Liver (tissue), 9 donors: ENCODE data around the gene PSG5. TPM values are rescaled to one million over a fixed set of nuclear protein-coding genes. Genes with fewer than 3 reads are reported as not detected.
"Not testable (repeated sequence)": the region's sequence is repeated elsewhere in the genome, so short reads cannot be mapped to it uniquely, and the experiment has no call there.

Experiments used
- DNase-seq: peaks from one replicate; pipeline ENCODE4 v3.0.0-alpha.2; 2017; ENCODE audit warnings: low spot score
- H3K27ac ChIP-seq, 2 donors: one replicate each; pipeline ENCODE4 v1.7.0; 2013; ENCODE audit warnings: inconsistent platforms in 2 of 2, low read length in 2 of 2, control low read depth in 1 of 2, low read depth in 1 of 2, mild to moderate bottlenecking in 1 of 2
- H3K27me3 ChIP-seq, 4 donors: one replicate each; pipeline versions ENCODE4 v1.6.1 to v1.7.0; 2013; ENCODE audit warnings: low read length in 3 of 4, inconsistent platforms in 1 of 4, mild to moderate bottlenecking in 1 of 4, moderate library complexity in 1 of 4; ENCODE audit not compliant: control insufficient read depth in 4 of 4, insufficient read depth in 4 of 4
- H3K36me3 ChIP-seq, 4 donors: one replicate each; pipeline versions ENCODE4 v1.6.1 to v1.7.0; 2013; ENCODE audit warnings: low read length in 3 of 4, mild to moderate bottlenecking in 3 of 4, low read depth in 1 of 4, moderate library complexity in 1 of 4; ENCODE audit not compliant: control insufficient read depth in 4 of 4, insufficient read depth in 3 of 4
- H3K4me1 ChIP-seq, 4 donors: one replicate each; pipeline versions ENCODE4 v1.6.1 to v1.7.0; 2013; ENCODE audit warnings: low read length in 3 of 4, mild to moderate bottlenecking in 3 of 4, moderate library complexity in 1 of 4; ENCODE audit not compliant: control insufficient read depth in 4 of 4, insufficient read depth in 4 of 4
- H3K4me3 ChIP-seq, 3 donors: one replicate each; pipeline versions ENCODE4 v1.6.1 to v1.7.0; 2013; ENCODE audit warnings: low read length in 3 of 3, control low read depth in 1 of 3, low read depth in 1 of 3, mild to moderate bottlenecking in 1 of 3
- H3K9ac ChIP-seq, 2 donors: one replicate each; pipeline ENCODE4 v1.7.0; 2013; ENCODE audit warnings: low read length in 2 of 2, mild to moderate bottlenecking in 2 of 2, moderate library complexity in 2 of 2, control low read depth in 1 of 2, low read depth in 1 of 2
- H3K9me3 ChIP-seq, 4 donors: one replicate each; pipeline versions ENCODE4 v1.6.1 to v1.7.0; 2013; ENCODE audit warnings: low read length in 3 of 4; ENCODE audit not compliant: control insufficient read depth in 4 of 4
- EGR1 ChIP-seq, 2 donors: IDR thresholded peaks; 2 replicates each; pipeline ENCODE4 v1.6.1; 2016 to 2018; ENCODE audit warnings: antibody characterized with exemption in 2 of 2, low read depth in 2 of 2
- FOXA1 ChIP-seq: IDR thresholded peaks from 2 replicates; pipeline ENCODE4 v1.6.1; 2016; ENCODE audit warnings: antibody characterized with exemption
- FOXA2 ChIP-seq: IDR thresholded peaks from 2 replicates; pipeline ENCODE4 v1.6.1; 2016; ENCODE audit warnings: antibody characterized with exemption
- GABPA ChIP-seq, 2 donors: IDR thresholded peaks in 1 of 2; conservative IDR thresholded peaks in 1 of 2; 2 replicates each; pipeline ENCODE4 v1.6.1; 2016; ENCODE audit warnings: antibody characterized with exemption in 2 of 2, mild to moderate bottlenecking in 1 of 2, moderate library complexity in 1 of 2
- HNF4G ChIP-seq: IDR thresholded peaks from 2 replicates; pipeline ENCODE4 v1.6.1; 2016; ENCODE audit warnings: antibody characterized with exemption
- REST ChIP-seq: IDR thresholded peaks from 2 replicates; pipeline ENCODE4 v1.6.1; 2016; ENCODE audit warnings: antibody characterized with exemption, mild to moderate bottlenecking
- SP1 ChIP-seq: IDR thresholded peaks from 2 replicates; pipeline ENCODE4 v1.6.1; 2018; ENCODE audit warnings: antibody characterized with exemption, mild to moderate bottlenecking
- TAF1 ChIP-seq: conservative IDR thresholded peaks from 2 replicates; pipeline ENCODE4 v1.6.1; 2016; ENCODE audit warnings: antibody characterized with exemption, mild to moderate bottlenecking
- WGBS: extraction: QIAGEN DNeasy Blood & Tissue Kit; methylation state at CpG from one replicate; pipeline ENCODE4 v1.1.7; 2013; 5-methylcytosine and 5-hydroxymethylcytosine counted together
- polyA plus RNA-seq, 2 donors: library from polyadenylated mRNA; stranded (reverse) in 1 of 2; unstranded in 1 of 2; fragments of 200-250 nt in 1 of 2; fragments of >200 nt in 1 of 2; fragmentation: Nextera tagmentation in 1 of 2; extraction: Ambion mirVana in 1 of 2; gene quantifications; one replicate each; pipeline versions ENCODE4 v1.2.1 to v1.2.3, GENCODE V29; 2013 to 2015
- total RNA-seq, 2 donors: library from RNA; depleted of rRNA; stranded (reverse); fragments of >200 nt; gene quantifications; one replicate each; pipeline ENCODE4 v1.2.3, GENCODE V29; 2014
- TF ChIP-seq, protein P1 (sequence below): IDR thresholded peaks from 2 replicates; pipeline ENCODE4 v1.6.1; 2016; ENCODE audit warnings: antibody characterized with exemption
- donor health status: healthy.
- donor health status: healthy.
- donor health status: healthy.
- donor health status: healthy.
- donor health status: healthy.

Gene PSG5
- total and polyA plus RNA-seq, 4 donors: not detected

GRCh38 chr19:43131281-43131842 lies 55.0 kb downstream of the PSG5 start:
- DNase-seq, H3K9ac ChIP-seq, H3K27me3 ChIP-seq, H3K36me3 ChIP-seq, H3K9me3 ChIP-seq, H3K4me1 ChIP-seq, H3K27ac ChIP-seq, H3K4me3 ChIP-seq: not testable (repeated sequence)
- WGBS: 66% methylated on average over 8 of the region's 8 CpGs

DNA sequence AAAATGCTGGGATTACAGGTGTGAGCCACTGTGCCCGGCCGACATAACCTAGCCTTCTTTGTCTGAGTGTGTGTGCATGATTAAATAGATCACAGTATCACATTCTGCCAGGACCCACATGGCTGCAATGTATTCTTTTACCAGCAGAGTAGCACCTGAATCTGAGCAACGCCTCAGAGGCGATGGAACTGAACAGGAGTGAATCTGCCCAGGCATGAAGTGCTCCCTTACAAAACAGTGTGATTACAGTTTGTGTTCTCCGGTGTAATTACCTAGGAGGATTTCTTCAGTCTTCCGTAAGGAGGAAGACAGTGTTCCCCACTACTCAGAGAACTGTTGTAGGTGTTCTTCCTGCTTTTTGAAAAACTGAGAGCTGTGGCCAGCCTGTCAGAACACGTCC lies 57.1 kb downstream of the PSG5 start:
- not testable (repeated sequence) for H3K9ac ChIP-seq, H3K27me3 ChIP-seq

GRCh38 chr19:43127336-43127735 lies 59.0 kb downstream of the PSG5 start:
- not testable (repeated sequence) for H3K27ac ChIP-seq, H3K27me3 ChIP-seq, H3K4me1 ChIP-seq, H3K4me3 ChIP-seq, H3K36me3 ChIP-seq, H3K9me3 ChIP-seq, DNase-seq, H3K9ac ChIP-seq
- 56% methylated on average over 3 of the region's 3 CpGs for WGBS

More for the DNA sequence above, 57.1 kb downstream of the PSG5 start:
- DNase-seq, H3K9me3 ChIP-seq, H3K27ac ChIP-seq, H3K4me3 ChIP-seq, H3K4me1 ChIP-seq, H3K36me3 ChIP-seq: not testable (repeated sequence)
- WGBS: 72% methylated on average over 7 of the region's 7 CpGs

DNA sequence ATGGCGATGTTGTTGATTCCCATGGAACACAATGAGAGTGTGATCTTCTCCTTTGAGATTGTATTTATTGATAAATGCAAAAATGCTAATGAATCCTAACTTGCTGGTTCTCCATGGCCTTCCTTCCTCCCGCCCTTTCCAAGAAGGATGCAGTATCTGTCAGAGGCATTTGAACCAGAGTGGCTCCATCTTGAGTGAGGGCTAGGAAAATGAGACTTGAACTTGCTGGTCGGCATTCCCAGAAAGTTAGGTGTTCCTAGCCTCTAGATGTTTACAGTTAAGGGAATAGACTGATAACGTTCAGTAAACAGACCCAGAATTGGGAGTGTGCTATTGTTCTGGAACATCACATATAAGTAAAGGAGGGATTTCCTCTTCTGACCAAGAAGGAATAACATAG lies 59.6 kb downstream of the PSG5 start:
- Histone ChIP-seq H3K36me3 (no peaks in the 10 kb centered on the region), H3K9me3 (no peaks in the 10 kb centered on the region), H3K27me3 (no peaks in the 10 kb centered on the region), H3K27ac (no peak overlapping the region), H3K4me1 (no peaks in the 10 kb centered on the region), H3K4me3 (no peak overlapping the region), H3K9ac (no peak overlapping the region)
- no peak for DNase-seq
- TF ChIP-seq SP1: no peak
- TF ChIP-seq HNF4G: no peak
- TF ChIP-seq REST: no peak
- no peak for TF ChIP-seq TAF1
- TF ChIP-seq EGR1 (IDR thresholded peaks at IDR 0.05; ENCODE audit: low read depth in 2 of 2): no peak
- TF ChIP-seq FOXA1: no peak
- TF ChIP-seq GABPA (IDR thresholded peaks at IDR 0.05 in 1 of 2, conservative IDR thresholded peaks at IDR 0.05 in 1 of 2): no peak
- no peak for TF ChIP-seq FOXA2
- TF ChIP-seq, protein P1, sequence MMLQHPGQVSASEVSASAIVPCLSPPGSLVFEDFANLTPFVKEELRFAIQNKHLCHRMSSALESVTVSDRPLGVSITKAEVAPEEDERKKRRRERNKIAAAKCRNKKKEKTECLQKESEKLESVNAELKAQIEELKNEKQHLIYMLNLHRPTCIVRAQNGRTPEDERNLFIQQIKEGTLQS: no peak
- 62% methylated on average over 4 of the region's 4 CpGs for WGBS
